Upper lobe of left lung (tissue), 4 donors: ENCODE results near the gene CAPN5.

Experiments
- CTCF ChIP-seq, 6 experiments: fragments of 450-650 bp in 4 of 6; fragments of 200-600 bp in 2 of 6; sonication (generic) in 2 of 6; IDR thresholded peaks; one replicate each; pipeline ENCODE4 v1.5.1; 2016 to 2019; ENCODE audit warnings: antibody characterized with exemption in 6 of 6
- EP300 ChIP-seq, 4 donors: sonication (generic); formaldehyde crosslinking; IDR thresholded peaks; one replicate each; pipeline ENCODE4 v1.5.1; 2017; ENCODE audit warnings: antibody characterized with exemption in 4 of 4, control low read depth in 2 of 4
- POLR2A ChIP-seq, 4 donors: fragments of 450-650 bp; IDR thresholded peaks; one replicate each; pipeline ENCODE4 v1.5.1; 2016 to 2017; ENCODE audit warnings: antibody characterized with exemption in 4 of 4, mild to moderate bottlenecking in 2 of 4
- POLR2AphosphoS5 ChIP-seq, 2 donors: sonication (generic); formaldehyde crosslinking; IDR thresholded peaks; one replicate each; pipeline ENCODE4 v1.5.1; 2017; ENCODE audit warnings: antibody characterized with exemption in 2 of 2

- TF ChIP-seq CTCF (IDR thresholded peaks at IDR 0.05): no peak
- TF ChIP-seq POLR2A (IDR thresholded peaks at IDR 0.05): no peak
- no peak for TF ChIP-seq POLR2AphosphoS5 (IDR thresholded peaks at IDR 0.05)
- no peak for TF ChIP-seq EP300 (IDR thresholded peaks at IDR 0.05)
These were observed 44.1 kb downstream of the CAPN5 start for GRCh38 chr11:77110836-77111235.
